PC-3 (cell line): ENCODE data around the gene TLDC2. TPM values are rescaled to one million over a fixed set of nuclear protein-coding genes. Genes with fewer than 3 reads are reported as not detected.

Experiments used
- ATAC-seq: fragments of 200-7000 bp; cut with Tn5 transposase; 2 replicates; pipeline ENCODE4 v1.9.1; 2020; ENCODE audit warnings: mild to moderate bottlenecking, moderate library complexity
- BruUV-seq: library from RNA; stranded (reverse); fragments of 400-500 nt; replicated peaks from 2 replicates; lab custom pipeline; 2021; lab: Mats Ljungman, UMichigan
- CTCF ChIA-PET: fragments of 300-600 bp; sonication (Branson Sonifier 250); formaldehyde crosslinking; loops from one replicate; lab custom pipeline; 2022; ENCODE audit warnings: antibody characterized with exemption; lab: Charles Lee
- POLR2A ChIA-PET: fragments of 300-600 bp; sonication (Branson Sonifier 250); formaldehyde crosslinking; loops from one replicate; lab custom pipeline; 2022; ENCODE audit warnings: antibody characterized with exemption; ENCODE audit not compliant: unreplicated experiment; lab: Charles Lee
- DNase-seq: peaks from one replicate; pipeline ENCODE4 v3.0.0-alpha.2; 2015
- H2AFZ ChIP-seq: fragments of 300-600 bp; sonication (generic); 2 replicates; pipeline ENCODE4 v1.6.0; 2016; ENCODE audit warnings: antibody characterized with exemption, low read length
- H3F3A ChIP-seq: fragments of 300-600 bp; sonication (generic); one replicate; pipeline ENCODE4 v1.6.0; 2017; ENCODE audit warnings: antibody characterized with exemption, low read length, control low read depth, mild to moderate bottlenecking; ENCODE audit not compliant: unreplicated experiment
- H3K27ac ChIP-seq: fragments of 300-600 bp; sonication (generic); 2 replicates; pipeline ENCODE4 v1.5.1; 2016; ENCODE audit warnings: mild to moderate bottlenecking, low read length
- H3K27me3 ChIP-seq: fragments of 300-600 bp; sonication (generic); 2 replicates; pipeline ENCODE4 v1.6.1; 2016; ENCODE audit warnings: low read length, mixed read lengths
- H3K36me3 ChIP-seq: fragments of 300-600 bp; sonication (generic); 2 replicates; pipeline ENCODE4 v1.6.1; 2016; ENCODE audit warnings: low read depth, mixed run types, low read length, mixed read lengths
- H3K4me1 ChIP-seq: fragments of 300-600 bp; sonication (generic); 2 replicates; pipeline ENCODE4 v1.5.1; 2016; ENCODE audit warnings: low read length; ENCODE audit not compliant: insufficient read depth
- H3K4me2 ChIP-seq: fragments of 300-600 bp; sonication (generic); 2 replicates; pipeline ENCODE4 v1.6.0; 2016; ENCODE audit warnings: low read length
- H3K4me3 ChIP-seq: fragments of 300-600 bp; sonication (generic); 2 replicates; pipeline ENCODE4 v1.5.1; 2016; ENCODE audit warnings: mild to moderate bottlenecking, low read length, mixed read lengths
- H3K79me2 ChIP-seq: fragments of 300-600 bp; sonication (generic); 2 replicates; pipeline ENCODE4 v1.6.1; 2017; ENCODE audit warnings: low read length, mixed read lengths
- H3K9ac ChIP-seq: fragments of 300-600 bp; sonication (generic); 2 replicates; pipeline ENCODE4 v1.6.0; 2016; ENCODE audit warnings: mild to moderate bottlenecking, low read length
- H3K9me2 ChIP-seq: fragments of 300-600 bp; sonication (generic); replicated peaks from 2 replicates; pipeline ENCODE4 v1.6.1; 2016; ENCODE audit warnings: mixed run types, low read length, mixed read lengths
- H3K9me3 ChIP-seq: fragments of 300-600 bp; sonication (generic); 2 replicates; pipeline ENCODE4 v1.6.1; 2016; ENCODE audit warnings: low read length, mixed read lengths
- H4K20me1 ChIP-seq: fragments of 300-600 bp; sonication (generic); 2 replicates; pipeline ENCODE4 v1.6.1; 2016; ENCODE audit warnings: low read length, mixed read lengths
- CTCF ChIP-seq: fragments of 300-600 bp; sonication (generic); conservative IDR thresholded peaks from 2 replicates; pipeline ENCODE4 v1.5.1; 2017; ENCODE audit warnings: antibody characterized with exemption, low read depth, mild to moderate bottlenecking, low read length
- EZH2 ChIP-seq: fragments of 300-600 bp; sonication (generic); IDR thresholded peaks from one replicate; pipeline ENCODE4 v1.6.1; 2017; ENCODE audit warnings: antibody characterized with exemption, mild to moderate bottlenecking, low read length; ENCODE audit not compliant: unreplicated experiment
- EZH2phosphoT487 ChIP-seq: fragments of 300-600 bp; sonication (generic); IDR thresholded peaks from 2 replicates; pipeline ENCODE4 v1.6.1; 2018; ENCODE audit warnings: mild to moderate bottlenecking, antibody characterized with exemption, low read length, borderline replicate concordance
- intact Hi-C: fragments of 100-400 bp; cut with micrococcal nuclease; formaldehyde crosslinking; loops from 2 replicates; pipeline ENCODE4 v1.9.0; 2023
- total RNA-seq: library from RNA; depleted of rRNA; stranded (reverse); fragments of >200 nt; gene quantifications from 2 replicates; pipeline ENCODE4 v1.2.3, GENCODE V29; 2014

The TLDC2 gene
- total RNA-seq, 1 experiment from 2014 or later = not detected

DNA sequence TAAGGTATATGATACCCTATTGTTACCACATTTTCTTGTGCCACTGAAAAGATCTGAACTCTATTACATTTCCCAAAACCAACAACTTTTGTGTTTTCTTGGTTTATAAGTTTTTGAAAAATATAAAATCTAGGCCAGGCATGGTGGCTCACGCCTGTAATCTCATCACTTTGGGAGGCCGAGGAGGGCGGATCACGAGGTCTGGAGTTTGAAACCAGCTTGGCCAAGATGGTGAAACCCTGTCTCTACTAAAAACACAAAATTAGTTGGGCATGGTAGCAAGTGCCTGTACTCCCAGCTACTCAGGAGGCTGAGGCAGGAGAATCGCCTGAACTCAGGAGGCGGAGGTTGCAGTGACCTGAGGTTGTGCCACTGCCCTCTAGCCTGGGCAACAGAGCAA, 41.3 kb downstream of the TLDC2 start:
- H3K9me3 ChIP-seq = no peaks in the 10 kb centered on the region
- H3K9ac ChIP-seq = no peak overlapping the region
- DNase-seq (no peak), ATAC-seq (no peak)
- BruUV-seq = no TSS peak
- intact Hi-C loops = no loop called here
- H3K4me2 ChIP-seq = no peak overlapping the region
- no peak overlapping the region for H3K27ac ChIP-seq
- H3K79me2 ChIP-seq = no peaks in the 10 kb centered on the region
- CTCF ChIA-PET = no interaction called here
- H3K4me1 ChIP-seq = no peaks in the 10 kb centered on the region
- no peak overlapping the region for H3K4me3 ChIP-seq
- H4K20me1 ChIP-seq = no peaks in the 10 kb centered on the region
- POLR2A ChIA-PET = interaction anchor here (0.8 kb wide), 1 partner anchor 35 kb away, joined by 13 read pairs; no protein-coding TSS in a partner anchor
- no peak for TF ChIP-seq EZH2phosphoT487
- no peak for TF ChIP-seq EZH2
- TF ChIP-seq CTCF = no peak
- H3K9me2 ChIP-seq = no peaks in the 10 kb centered on the region
- no peaks in the 10 kb centered on the region; the same call in 1 of the 2 replicates for H3K36me3 ChIP-seq
- H3F3A ChIP-seq = no peaks in the 10 kb centered on the region
- no peak overlapping the region for H2AFZ ChIP-seq
- no peaks in the 10 kb centered on the region for H3K27me3 ChIP-seq

DNA sequence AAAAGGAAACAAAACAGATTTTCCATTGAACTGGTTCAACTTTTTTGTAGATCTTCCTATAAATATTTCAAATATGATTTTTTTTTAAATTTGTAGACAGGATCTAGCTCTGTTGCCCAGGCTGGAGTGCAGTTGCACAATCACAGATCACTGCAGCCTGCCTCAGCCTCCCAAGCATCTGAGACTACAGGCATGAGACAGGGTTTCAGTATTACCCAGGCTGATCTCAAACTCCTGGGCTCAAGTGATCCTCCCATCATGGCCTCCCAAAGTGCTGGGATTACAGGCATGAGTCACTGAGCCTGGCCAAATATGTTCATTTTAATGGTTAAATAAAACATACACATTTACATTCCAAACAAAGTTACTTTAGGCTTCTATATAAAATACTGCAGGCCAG, 42.0 kb downstream of the TLDC2 start:
- no peak overlapping the region for H3K9ac ChIP-seq
- no peak overlapping the region for H2AFZ ChIP-seq
- H3K36me3 ChIP-seq = no peaks in the 10 kb centered on the region; the same call in 1 of the 2 replicates
- ChIA-PET CTCF (interaction anchor here (0.7 kb wide), 1 partner anchor 144 kb away, joined by 5 read pairs; the partner anchor contains the start of gene DSN1), POLR2A (interaction anchor here (0.8 kb wide), 1 partner anchor 35 kb away, joined by 13 read pairs; no protein-coding TSS in a partner anchor)
- no peak overlapping the region for H3K4me2 ChIP-seq
- H3K4me1 ChIP-seq = no peaks in the 10 kb centered on the region
- no peaks in the 10 kb centered on the region for H3K79me2 ChIP-seq
- intact Hi-C loops = no loop called here
- no TSS peak for BruUV-seq
- peak; percentile 13 for DNase-seq
- H3F3A ChIP-seq = no peaks in the 10 kb centered on the region
- TF ChIP-seq EZH2phosphoT487 (no peak), EZH2 (no peak), CTCF (no peak)
- H3K27ac ChIP-seq = no peak overlapping the region
- no peaks in the 10 kb centered on the region for H3K9me3 ChIP-seq
- H3K4me3 ChIP-seq = no peak overlapping the region
- ATAC-seq = peak; percentile 58; the same call in 1 of the 2 replicates
- H3K27me3 ChIP-seq = no peaks in the 10 kb centered on the region
- no peaks in the 10 kb centered on the region for H4K20me1 ChIP-seq
- H3K9me2 ChIP-seq = no peaks in the 10 kb centered on the region

GRCh38 chr20:36919715-36920333, 43.9 kb downstream of the TLDC2 start:
- no peaks in the 10 kb centered on the region for H3K9me3 ChIP-seq
- CTCF ChIA-PET = interaction anchor here (0.6 to 0.7 kb wide), 2 partner anchors 60 to 111 kb away, joined by 3 to 4 read pairs; no protein-coding TSS in a partner anchor
- no TSS peak for BruUV-seq
- H3K79me2 ChIP-seq = no peaks in the 10 kb centered on the region
- no peaks in the 10 kb centered on the region for H4K20me1 ChIP-seq
- TF ChIP-seq CTCF (peak; percentile 86), EZH2phosphoT487 (no peak), EZH2 (no peak)
- H3K4me3 ChIP-seq = no peak overlapping the region
- peak overlapping the region; percentile 19; the same call in 1 of the 2 replicates for H2AFZ ChIP-seq
- H3K9me2 ChIP-seq = no peaks in the 10 kb centered on the region
- no peaks in the 10 kb centered on the region for H3K27me3 ChIP-seq
- H3K9ac ChIP-seq = no peak overlapping the region
- POLR2A ChIA-PET = interaction anchor here (0.5 kb wide), 1 partner anchor 127 kb away, joined by 5 read pairs; no protein-coding TSS in a partner anchor
- peaks cover 10% of the 10 kb centered on the region for H3K4me1 ChIP-seq
- no peak overlapping the region for H3K4me2 ChIP-seq
- ATAC-seq (peak; percentile 65), DNase-seq (peak; percentile 78)
- intact Hi-C loops = no loop called here
- H3K36me3 ChIP-seq = no peaks in the 10 kb centered on the region; the same call in 1 of the 2 replicates
- no peak overlapping the region for H3K27ac ChIP-seq
- no peaks in the 10 kb centered on the region for H3F3A ChIP-seq
